ENCODE data around the gene FUCA1. TPM values are rescaled to one million over a fixed set of nuclear protein-coding genes. Genes with fewer than 3 reads are reported as not detected.

Gene FUCA1
- total RNA-seq, 1 donor from 2014 or later, result 72.3 TPM

GRCh38 chr1:23801876-23802275 lies 66.2 kb downstream of the FUCA1 start:
- no peak for DNase-seq (ENCODE audit: low spot score)

DNA sequence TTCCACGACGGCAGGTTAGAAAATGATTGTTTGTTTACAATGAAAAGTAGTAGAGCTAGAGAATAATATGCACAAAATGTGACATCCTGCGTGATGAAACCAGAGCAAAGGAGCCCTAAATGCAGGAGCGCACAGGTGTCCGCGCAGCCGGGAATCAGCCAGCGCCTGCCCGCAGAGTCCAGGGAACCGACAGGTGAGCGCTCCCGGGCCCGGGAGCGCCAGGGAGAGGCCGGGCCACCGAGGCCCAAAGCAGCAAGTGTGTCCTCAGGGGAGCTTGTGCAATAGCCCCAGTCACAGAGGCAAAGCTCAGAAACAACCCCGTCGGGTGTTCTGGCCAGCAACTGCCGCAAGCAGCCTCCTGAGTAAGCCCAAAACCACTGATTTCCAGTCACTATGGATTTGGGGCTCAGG lies 66.7 kb downstream of the FUCA1 start:
- DNase-seq (ENCODE audit: low spot score), result no peak

DNA sequence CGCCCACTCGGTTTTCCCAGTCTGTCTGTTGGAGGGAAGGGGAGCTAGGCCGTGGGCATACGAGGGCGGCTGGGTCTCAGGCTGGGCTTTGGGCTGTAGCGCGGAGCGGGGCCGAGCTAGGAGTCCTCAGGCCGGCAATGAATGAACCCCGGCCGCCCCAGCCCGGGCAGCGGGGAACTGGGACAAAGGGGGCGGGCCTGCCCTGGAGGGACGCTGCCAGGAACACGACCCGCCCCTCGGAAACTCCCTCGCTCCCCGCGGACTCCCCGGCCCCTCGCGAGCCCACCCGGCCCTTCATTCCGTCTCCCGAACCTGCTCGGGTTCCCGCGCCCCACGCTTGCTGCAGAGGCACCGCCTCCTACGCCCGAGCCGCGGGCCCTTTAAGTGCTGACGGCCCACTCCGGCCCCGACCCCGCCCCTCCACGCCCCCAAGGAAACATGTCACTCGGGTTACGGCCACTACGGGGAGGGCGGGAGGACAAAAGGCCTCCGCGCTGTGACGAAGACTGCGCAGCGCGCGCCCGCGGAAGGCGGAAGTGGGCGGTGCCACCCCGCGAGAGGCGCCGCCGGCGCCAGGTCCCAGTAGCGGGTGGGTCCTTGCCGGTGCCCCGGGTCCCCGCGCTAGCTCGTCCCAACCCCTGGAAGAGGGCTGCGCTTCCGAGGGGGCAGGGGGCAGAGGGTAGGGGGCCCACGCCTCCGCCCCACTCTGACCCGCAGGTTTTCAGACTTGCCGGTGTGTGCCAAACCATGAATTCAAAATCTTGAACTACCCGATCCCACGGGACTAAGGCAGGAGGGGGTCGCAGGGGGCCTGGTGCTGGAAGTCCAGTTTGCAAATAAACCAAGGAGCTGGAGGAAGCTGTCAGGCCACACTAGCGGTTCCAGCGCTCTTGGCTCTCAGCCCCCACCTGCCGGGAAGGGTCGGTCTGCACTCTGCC lies 67.4 kb downstream of the FUCA1 start, which contains the start of gene GALE:
TSS of gene GALE (minus strand) at position 355 of the 938 bp plus-strand sequence. CDS start 1,747 bp downstream, outside the sequence.
- peak; percentile 98 for DNase-seq (ENCODE audit: low spot score)

DNA sequence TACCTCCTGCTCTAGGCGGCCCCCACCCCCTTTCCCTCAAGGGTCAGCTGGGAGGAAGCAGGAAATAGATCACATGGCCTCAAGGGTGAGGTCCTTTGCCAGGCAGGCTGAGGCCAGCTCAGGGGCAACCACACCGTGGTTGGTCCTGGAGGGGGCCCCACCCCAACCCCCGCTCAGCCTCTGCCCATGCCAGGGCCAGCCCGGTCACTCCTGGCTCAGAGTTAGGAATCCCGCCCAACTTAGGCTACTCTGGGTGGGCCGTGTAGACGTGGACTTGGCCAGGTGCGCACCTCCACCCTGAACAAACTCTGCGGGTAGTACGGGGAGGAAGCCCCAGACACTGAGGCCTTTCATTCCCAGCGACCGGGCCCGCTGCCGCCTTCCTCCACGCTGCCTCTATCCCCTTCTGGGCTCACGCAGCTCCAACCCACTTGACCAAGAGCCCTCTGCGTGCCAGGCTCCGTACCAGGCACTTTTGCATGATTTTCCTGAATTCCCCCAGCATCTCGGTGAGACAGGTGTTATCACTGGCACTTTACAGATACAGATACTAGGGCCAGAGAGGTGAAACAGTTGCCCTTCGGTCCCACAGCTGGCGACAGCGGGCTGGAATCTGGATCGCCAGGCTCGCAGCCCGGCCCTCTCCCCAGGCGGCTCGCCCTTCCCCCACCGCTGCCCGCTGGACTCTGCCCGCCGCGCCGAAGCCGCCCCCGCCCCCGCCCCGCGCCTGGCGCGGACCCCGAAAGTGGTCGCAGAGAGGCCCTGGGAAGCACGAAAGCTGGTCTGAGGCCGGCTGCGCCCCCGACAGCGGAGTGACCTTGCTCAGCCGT lies 68.3 kb downstream of the FUCA1 start:
- DNase-seq (ENCODE audit: low spot score), result peak; percentile 91

GRCh38 chr1:23799255-23799569 lies 68.9 kb downstream of the FUCA1 start:
- DNase-seq (ENCODE audit: low spot score), result no peak

DNA sequence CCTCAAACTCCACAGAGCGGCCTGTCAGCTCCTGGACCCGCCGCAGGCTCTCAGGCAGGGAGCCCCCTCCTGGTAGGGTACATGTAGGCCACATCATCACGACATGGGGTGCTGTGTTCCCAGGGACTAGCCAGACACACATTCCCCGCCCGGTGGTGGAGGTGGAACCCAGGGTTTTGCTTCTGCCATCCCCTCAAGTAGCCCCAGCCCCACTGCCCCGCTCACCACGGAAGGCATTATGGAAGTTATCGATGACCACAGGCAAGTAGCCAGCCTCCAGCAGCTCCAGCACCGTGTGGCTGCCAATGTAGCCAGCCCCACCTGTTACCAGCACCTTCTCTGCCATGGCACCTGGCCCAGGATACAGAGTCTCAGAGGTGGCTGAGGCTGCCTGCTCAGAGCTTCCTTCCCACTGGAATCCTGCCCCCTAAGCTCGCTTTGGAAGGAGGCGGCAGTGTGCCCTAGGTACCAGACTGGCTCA lies 69.4 kb downstream of the FUCA1 start:
- no peak for DNase-seq (ENCODE audit: low spot score)

- DNase-seq (ENCODE audit: low spot score), result no peak
These were observed 70.3 kb downstream of the FUCA1 start for GRCh38 chr1:23797478-23798448.

DNA sequence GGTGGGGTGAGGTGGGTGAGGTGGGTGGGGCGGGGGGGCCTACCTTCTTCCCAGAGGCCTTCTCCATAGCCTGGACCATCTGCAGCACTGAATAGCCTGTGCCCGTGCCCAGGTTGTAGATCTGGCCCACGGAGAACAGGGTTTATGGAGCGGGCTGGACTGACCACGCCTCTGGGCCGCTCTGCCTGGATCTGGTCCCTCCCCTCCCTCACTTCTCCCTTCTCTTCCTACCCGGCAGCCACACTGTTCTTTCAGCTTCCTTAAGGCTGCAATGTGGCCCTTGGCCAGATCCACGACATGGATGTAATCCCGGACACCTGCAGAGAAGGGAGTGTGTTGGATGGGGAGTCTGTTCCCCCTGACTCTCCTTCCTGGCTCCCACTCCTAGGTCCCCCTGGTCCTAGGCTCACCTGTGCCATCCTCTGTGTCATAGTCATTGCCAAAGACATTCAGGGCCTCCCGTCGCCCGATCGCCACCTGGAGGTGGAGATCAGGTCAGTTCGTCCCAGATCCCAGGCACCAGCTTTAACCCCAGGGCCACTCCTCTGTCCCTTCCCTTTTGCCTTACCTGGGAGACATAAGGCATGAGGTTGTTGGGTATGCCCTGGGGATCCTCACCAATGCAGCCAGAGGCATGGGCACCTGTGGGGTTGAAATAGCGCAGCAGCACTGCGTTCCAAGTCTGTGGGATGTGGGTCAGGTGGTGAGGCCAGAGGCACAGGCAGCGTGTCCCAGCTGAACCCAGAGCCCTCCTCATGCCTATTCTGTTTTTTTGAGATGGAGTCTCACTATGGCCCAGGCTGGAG lies 71.4 kb downstream of the FUCA1 start:
- DNase-seq (ENCODE audit: low spot score), result no peak

- no peak for DNase-seq (ENCODE audit: low spot score)
These were observed 72.2 kb downstream of the FUCA1 start for GRCh38 chr1:23795676-23796465.

Other genes starting within 250 kb of the FUCA1 start
- 1,350 TPM for gene RPL11, start 176.5 kb downstream of the FUCA1 start, total RNA-seq
- gene ELOA, start 124.8 kb downstream of the FUCA1 start, total RNA-seq, result 45.6 TPM
- gene PITHD1, start 89.9 kb downstream of the FUCA1 start, total RNA-seq, result 44.1 TPM
- 68.6 TPM for gene LYPLA2, start 77.1 kb downstream of the FUCA1 start, total RNA-seq
- 77.2 TPM for gene GALE, start 67.5 kb downstream of the FUCA1 start, total RNA-seq
- gene HMGCL, start 42.9 kb downstream of the FUCA1 start, total RNA-seq, result 54.1 TPM
- gene CNR2, start 45.1 kb upstream of the FUCA1 start, total RNA-seq, result not detected
- 101 TPM for gene PNRC2, start 91.5 kb upstream of the FUCA1 start, total RNA-seq
- gene SRSF10, start 112.0 kb upstream of the FUCA1 start, total RNA-seq, result 126 TPM
- 0.65 TPM for gene MYOM3, start 243.8 kb upstream of the FUCA1 start, total RNA-seq

Measured in ureter (tissue), 1 donor.